Neural cell (in vitro differentiated cells): ENCODE results near the gene CAPN7. TPM values are rescaled to one million over a fixed set of nuclear protein-coding genes. Genes with fewer than 3 reads are reported as not detected.

Experiments used
- H2AFZ ChIP-seq: fragments of 200-600, 300-800 bp; sonication (generic), shearing (Covaris generic); 2 replicates; pipeline ENCODE4 v1.6.0; 2014; ENCODE audit warnings: low read depth, mild to moderate bottlenecking, antibody characterized with exemption, low read length, moderate library complexity
- H3F3A ChIP-seq: fragments of 200-600 bp; shearing (Covaris generic); 2 replicates; pipeline ENCODE4 v1.6.1; 2016; ENCODE audit warnings: mild to moderate bottlenecking, moderate library complexity, mixed read lengths, antibody characterized with exemption, low read length; ENCODE audit not compliant: insufficient read depth, poor library complexity, severe bottlenecking
- H3K27ac ChIP-seq: fragments of 200-600, 300-800 bp; sonication (generic), shearing (Covaris generic); 2 replicates; pipeline ENCODE4 v1.5.1; 2014; ENCODE audit warnings: mild to moderate bottlenecking, low read length, moderate library complexity
- H3K27me3 ChIP-seq: fragments of 300-800, 200-600 bp; sonication (generic), shearing (Covaris generic); 2 replicates; pipeline ENCODE4 v1.6.0; 2014; ENCODE audit warnings: mild to moderate bottlenecking, low read depth, low read length, moderate library complexity; ENCODE audit not compliant: insufficient read depth
- H3K36me3 ChIP-seq: fragments of 300-800, 200-600 bp; sonication (generic), shearing (Covaris generic); 2 replicates; pipeline ENCODE4 v1.5.1; 2014; ENCODE audit warnings: mild to moderate bottlenecking, antibody characterized with exemption, low read length, moderate library complexity; ENCODE audit not compliant: insufficient read depth
- H3K4me2 ChIP-seq: fragments of 300-800, 200-600 bp; sonication (generic), shearing (Covaris generic); 2 replicates; pipeline ENCODE4 v1.6.0; 2014; ENCODE audit warnings: mild to moderate bottlenecking, low read length
- H3K4me3 ChIP-seq: fragments of 300-800, 200-600 bp; sonication (generic), shearing (Covaris generic); 2 replicates; pipeline ENCODE4 v1.5.1; 2014; ENCODE audit warnings: mild to moderate bottlenecking, low read length, moderate library complexity
- H3K79me2 ChIP-seq: fragments of 200-600 bp; shearing (Covaris generic); replicated peaks from 2 replicates; pipeline ENCODE4 v1.6.0; 2014; ENCODE audit warnings: mild to moderate bottlenecking, low read length, moderate library complexity; ENCODE audit not compliant: insufficient read depth
- H3K9ac ChIP-seq: fragments of 300-800, 200-600 bp; sonication (generic), shearing (Covaris generic); 2 replicates; pipeline ENCODE4 v1.6.1; 2016; ENCODE audit warnings: mild to moderate bottlenecking, low read length, mixed read lengths
- H3K9me2 ChIP-seq: fragments of 200-600 bp; shearing (Covaris generic); 2 replicates; pipeline ENCODE4 v1.6.1; 2016; ENCODE audit warnings: mild to moderate bottlenecking, low read length, mixed read lengths; ENCODE audit not compliant: insufficient read depth
- H3K9me3 ChIP-seq: fragments of 200-600, 300-800 bp; sonication (generic), shearing (Covaris generic); 2 replicates; pipeline ENCODE4 v1.6.1; 2016; ENCODE audit warnings: mild to moderate bottlenecking, mixed run types, low read length, moderate library complexity, mixed read lengths
- H4K20me1 ChIP-seq: fragments of 200-600 bp; shearing (Covaris generic); 2 replicates; pipeline ENCODE4 v1.6.1; 2016; ENCODE audit warnings: mild to moderate bottlenecking, mixed run types; ENCODE audit not compliant: insufficient read depth
- CTCF ChIP-seq: fragments of 450-650 bp; IDR thresholded peaks from 2 replicates; pipeline ENCODE4 v1.5.1; 2014; ENCODE audit warnings: antibody characterized with exemption, mild to moderate bottlenecking, moderate library complexity; ENCODE audit not compliant: poor library complexity, severe bottlenecking
- EP300 ChIP-seq: fragments of 450-650 bp; conservative IDR thresholded peaks from 2 replicates; pipeline ENCODE4 v1.6.1; 2014; ENCODE audit warnings: antibody characterized with exemption, mild to moderate bottlenecking, moderate library complexity; ENCODE audit not compliant: poor library complexity, severe bottlenecking
- EZH2 ChIP-seq: fragments of 200-600, 300-800 bp; shearing (Covaris generic), sonication (generic); IDR thresholded peaks from 2 replicates; pipeline ENCODE4 v1.6.1; 2014; ENCODE audit warnings: antibody characterized with exemption, low read length, borderline replicate concordance, mild to moderate bottlenecking; ENCODE audit not compliant: insufficient read depth, poor library complexity, severe bottlenecking
- MXI1 ChIP-seq: fragments of 450-650 bp; conservative IDR thresholded peaks from 2 replicates; pipeline ENCODE4 v1.6.1; 2014; ENCODE audit warnings: antibody characterized with exemption, mild to moderate bottlenecking; ENCODE audit not compliant: poor library complexity, severe bottlenecking
- POLR2AphosphoS5 ChIP-seq: IDR thresholded peaks from 2 replicates; pipeline ENCODE4 v1.6.1; 2012
- RAD21 ChIP-seq: fragments of 450-650 bp; conservative IDR thresholded peaks from 2 replicates; pipeline ENCODE4 v1.6.1; 2014; ENCODE audit warnings: antibody characterized with exemption, mild to moderate bottlenecking, moderate library complexity
- REST ChIP-seq: IDR thresholded peaks from 2 replicates; pipeline ENCODE4 v1.6.1; 2012; ENCODE audit warnings: borderline replicate concordance
- SMC3 ChIP-seq: fragments of 450-650 bp; conservative IDR thresholded peaks from 2 replicates; pipeline ENCODE4 v1.6.1; 2014; ENCODE audit warnings: antibody characterized with exemption, mild to moderate bottlenecking, moderate library complexity; ENCODE audit not compliant: poor library complexity
- TAF1 ChIP-seq: IDR thresholded peaks from 2 replicates; pipeline ENCODE4 v1.6.1; 2012; ENCODE audit warnings: low read depth
- polyA plus RNA-seq: library from polyadenylated mRNA; depleted of rRNA; stranded (reverse); fragments of >200 nt; gene quantifications from 2 replicates; pipeline ENCODE4 v1.2.3, GENCODE V29; 2014

Gene CAPN7
- polyA plus RNA-seq, 1 donor from 2014 or later, result 60.9 TPM

- no peak for TF ChIP-seq TAF1
- TF ChIP-seq RAD21, result no peak
- no peak for TF ChIP-seq EZH2
- no peak for TF ChIP-seq POLR2AphosphoS5
- no peak for TF ChIP-seq CTCF
- no peak for TF ChIP-seq SMC3
- no peak for TF ChIP-seq REST
- no peak for TF ChIP-seq MXI1
- TF ChIP-seq EP300, result no peak
- Histone ChIP-seq H2AFZ (no peak overlapping the region), H3K79me2 (no peaks in the 10 kb centered on the region), H3K9me2 (no peaks in the 10 kb centered on the region), H3K4me2 (no peak overlapping the region), H3K4me3 (no peak overlapping the region), H3K36me3 (peaks cover 10% of the 10 kb centered on the region), H3K27ac (no peak overlapping the region), H3K9ac (no peak overlapping the region), H4K20me1 (no peaks in the 10 kb centered on the region), H3K27me3 (no peaks in the 10 kb centered on the region), H3F3A (no peaks in the 10 kb centered on the region), H3K9me3 (no peaks in the 10 kb centered on the region)
Observed at GRCh38 chr3:15223685-15224572, 17.9 kb downstream of the CAPN7 start.

DNA sequence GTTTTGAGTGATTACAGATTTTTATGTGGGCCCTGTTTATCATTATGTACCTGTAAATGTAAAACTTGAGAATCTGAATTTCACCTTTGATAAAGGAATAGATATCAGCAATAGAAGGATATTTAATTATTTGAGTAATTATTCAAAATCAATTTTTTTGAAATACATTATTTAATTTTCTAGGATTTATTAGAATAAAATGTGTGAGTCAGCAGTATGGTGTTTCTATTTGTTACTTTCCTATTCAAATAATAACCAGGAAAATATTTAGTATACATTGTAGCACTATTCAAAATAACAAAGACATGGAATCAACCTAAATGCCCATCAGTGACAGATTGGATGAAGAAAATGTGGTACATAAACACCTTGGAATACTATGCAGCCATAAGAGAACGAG lies 22.1 kb downstream of the CAPN7 start:
- peaks cover 9% of the 10 kb centered on the region for H3K36me3 ChIP-seq
- H3K79me2 ChIP-seq, result no peaks in the 10 kb centered on the region
- H2AFZ ChIP-seq, result no peak overlapping the region
- no peak overlapping the region for H3K4me3 ChIP-seq
- H3K9me3 ChIP-seq, result no peaks in the 10 kb centered on the region
- H4K20me1 ChIP-seq, result no peaks in the 10 kb centered on the region
- no peak overlapping the region for H3K27ac ChIP-seq
- no peaks in the 10 kb centered on the region for H3K27me3 ChIP-seq
- no peak for TF ChIP-seq MXI1
- no peak for TF ChIP-seq POLR2AphosphoS5
- no peak for TF ChIP-seq RAD21
- no peak for TF ChIP-seq EP300
- TF ChIP-seq REST, result no peak
- no peaks in the 10 kb centered on the region for H3K9me2 ChIP-seq
- H3F3A ChIP-seq, result no peaks in the 10 kb centered on the region
- H3K4me2 ChIP-seq, result no peak overlapping the region
- H3K9ac ChIP-seq, result no peak overlapping the region
